ENCODE measurements around the gene MACROD2.

The MACROD2 gene

DNA sequence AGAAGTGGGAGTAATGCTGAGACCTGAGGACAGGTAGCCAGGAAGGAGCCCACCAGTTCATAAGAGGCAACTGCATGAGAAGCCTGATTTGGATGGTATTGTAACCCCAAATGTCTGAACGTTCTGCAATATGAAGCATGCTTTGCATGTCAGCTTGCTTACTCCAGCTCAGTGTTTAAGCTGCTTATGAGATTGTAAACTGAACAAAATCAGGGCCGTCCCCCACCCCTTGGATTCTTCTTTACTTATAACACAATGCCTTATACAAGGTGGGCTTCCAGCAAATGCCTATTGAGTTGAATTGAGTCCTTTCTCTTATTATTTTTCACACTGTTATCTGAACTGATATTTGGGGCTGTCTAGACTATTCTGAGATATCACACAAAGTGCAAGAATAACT is 1816.6 kb downstream of the MACROD2 start:
- DNase-seq (ENCODE audit: low spot score), result no peak

GRCh38 chr20:15812696-15813095 is 1817.4 kb downstream of the MACROD2 start:
- no peak for DNase-seq (ENCODE audit: low spot score)

GRCh38 chr20:15814360-15814759 is 1819.0 kb downstream of the MACROD2 start:
- no peak for DNase-seq (ENCODE audit: low spot score)

GRCh38 chr20:15814911-15815310 is 1819.6 kb downstream of the MACROD2 start:
- no peak for DNase-seq (ENCODE audit: low spot score)

GRCh38 chr20:15817351-15817750 is 1822.0 kb downstream of the MACROD2 start:
- DNase-seq (ENCODE audit: low spot score), result no peak

DNA sequence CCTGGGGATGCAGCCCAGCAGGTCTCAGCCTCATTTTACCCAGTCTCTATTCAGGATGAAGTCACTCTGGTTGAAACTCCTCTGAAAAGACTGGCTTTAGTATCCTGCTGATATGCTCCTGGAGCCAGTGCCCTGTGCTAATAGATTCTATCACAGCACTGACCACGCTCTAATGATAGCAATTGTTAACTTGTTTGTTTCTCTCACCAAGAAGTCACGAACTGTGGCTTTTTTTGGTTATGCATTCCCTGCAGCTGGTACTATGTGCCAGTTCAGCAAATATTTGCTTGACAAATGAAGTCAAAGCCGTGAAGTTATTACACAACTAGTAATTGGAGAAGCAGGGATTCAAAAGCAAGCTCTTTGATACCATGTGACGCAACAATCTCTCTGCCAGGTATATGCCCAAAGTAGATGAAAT is 1823.3 kb downstream of the MACROD2 start:
- no peak for DNase-seq (ENCODE audit: low spot score)

DNA sequence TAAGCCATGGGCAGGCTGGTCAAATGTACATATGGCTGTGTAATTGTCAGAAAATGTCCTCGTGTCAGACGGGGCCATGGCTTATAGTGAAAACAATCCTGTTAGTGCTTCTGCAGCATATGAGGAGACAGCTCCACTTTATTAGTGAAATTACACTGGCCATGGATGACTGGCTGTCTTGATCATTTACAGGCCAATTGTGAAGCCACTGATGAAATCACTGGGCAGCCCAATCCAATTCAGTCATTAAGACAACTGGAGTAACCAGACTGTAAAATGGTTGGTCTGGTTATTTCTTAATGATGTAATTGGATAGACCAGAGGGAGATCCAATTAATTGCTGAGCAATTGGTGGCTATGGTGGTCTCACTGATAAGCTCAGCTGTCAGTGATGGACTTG is 1828.4 kb downstream of the MACROD2 start:
- no peak for DNase-seq (ENCODE audit: low spot score)

GRCh38 chr20:15827628-15828027 is 1832.3 kb downstream of the MACROD2 start:
- DNase-seq (ENCODE audit: low spot score), result no peak

- no peak for DNase-seq (ENCODE audit: low spot score)
These were observed 1835.9 kb downstream of the MACROD2 start for GRCh38 chr20:15831201-15831600.

DNA sequence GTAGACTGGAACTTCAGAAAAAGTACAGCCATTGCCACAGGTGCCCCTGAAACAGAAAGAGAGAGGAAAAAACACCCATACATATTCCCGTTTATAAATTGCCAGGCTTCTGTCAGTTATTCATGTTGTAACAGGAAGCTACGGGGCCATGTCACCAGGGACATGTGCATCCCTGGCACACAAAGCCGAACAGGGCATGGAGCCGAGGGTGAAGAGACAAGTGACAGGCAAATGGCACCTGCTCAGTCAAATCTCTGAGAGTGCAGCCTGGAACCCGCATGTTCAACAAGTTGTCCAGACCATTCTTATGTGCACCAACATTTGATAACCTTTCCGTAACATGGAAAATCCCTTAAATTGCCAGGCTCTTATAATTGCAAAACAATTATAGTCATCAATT is 1837.2 kb downstream of the MACROD2 start:
- no peak for DNase-seq (ENCODE audit: low spot score)

- DNase-seq (ENCODE audit: low spot score), result no peak
These were observed 1839.5 kb downstream of the MACROD2 start for GRCh38 chr20:15834857-15835256.

DNA sequence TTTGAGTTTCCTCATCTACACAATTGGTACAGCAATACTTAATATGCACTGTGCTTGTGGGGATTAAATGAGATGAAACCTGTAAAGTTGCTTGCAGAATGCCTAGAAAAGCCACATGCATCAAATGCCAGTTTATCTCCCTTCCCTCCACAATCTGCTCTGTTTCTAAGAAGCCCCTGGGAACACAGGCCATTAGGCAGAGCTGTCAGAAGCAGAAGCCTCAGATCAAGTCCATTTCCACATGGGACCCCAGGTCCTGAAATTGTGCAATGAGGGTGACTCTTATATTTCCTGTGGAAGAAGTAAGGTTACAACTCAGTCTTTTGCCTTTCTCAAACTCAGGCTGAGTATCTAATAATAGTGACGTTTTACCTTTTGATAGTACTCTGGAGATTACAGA is 1840.5 kb downstream of the MACROD2 start:
- DNase-seq (ENCODE audit: low spot score), result no peak

DNA sequence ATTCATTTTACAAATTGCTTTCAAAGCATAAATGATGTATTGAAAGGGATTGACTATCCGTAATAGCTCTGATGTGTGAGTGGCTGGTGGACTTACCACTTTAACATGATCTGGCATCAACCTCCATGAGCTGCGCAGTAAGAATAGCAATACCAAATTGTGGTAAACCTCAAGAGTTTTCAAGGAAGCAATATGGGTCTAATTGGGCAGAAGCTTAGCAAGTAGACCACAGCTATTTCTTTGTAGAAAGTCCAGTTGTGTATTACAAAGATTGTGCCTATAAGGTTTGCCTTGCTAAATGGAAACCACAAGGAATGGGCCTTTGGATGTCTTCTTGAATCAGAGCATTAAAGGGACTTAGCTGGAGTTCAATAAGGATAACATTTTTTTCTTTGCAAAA is 1841.3 kb downstream of the MACROD2 start:
- DNase-seq (ENCODE audit: low spot score), result no peak

- no peak for DNase-seq (ENCODE audit: low spot score)
These were observed 1842.2 kb downstream of the MACROD2 start for GRCh38 chr20:15837563-15837962.

- DNase-seq (ENCODE audit: low spot score), result no peak
These were observed 1843.2 kb downstream of the MACROD2 start for GRCh38 chr20:15838466-15838865.

DNA sequence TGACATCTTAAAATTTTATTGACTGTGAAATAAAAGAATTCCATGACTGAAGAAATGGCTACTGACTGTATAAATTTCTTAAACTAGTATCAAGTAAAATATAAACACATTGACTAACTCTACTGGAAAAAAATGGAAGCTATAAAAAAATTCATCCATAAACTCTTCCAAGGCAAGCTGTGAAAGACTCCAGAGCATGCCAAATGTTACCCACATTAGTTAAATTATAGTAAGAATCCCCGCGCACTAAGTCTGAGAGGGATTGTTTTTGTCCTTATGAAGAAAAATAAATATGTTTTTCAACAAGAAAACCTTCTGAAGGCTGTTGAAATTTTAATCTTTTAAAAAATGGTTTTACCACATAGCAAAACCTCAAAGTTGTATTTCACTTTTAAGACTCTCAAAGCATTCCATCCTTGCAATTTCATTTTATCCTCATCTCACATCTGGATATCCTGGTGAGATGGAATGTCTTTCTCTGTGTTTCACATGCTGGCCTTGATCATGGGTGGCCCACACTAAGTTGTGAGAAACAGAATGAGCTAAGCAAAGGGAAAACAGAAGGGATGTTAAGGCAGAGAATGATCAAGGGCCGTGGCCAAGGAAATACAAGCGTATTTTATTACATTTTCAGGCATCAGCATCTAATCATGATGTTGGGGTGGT is 1845.5 kb downstream of the MACROD2 start:
- no peak for DNase-seq (ENCODE audit: low spot score)

DNA sequence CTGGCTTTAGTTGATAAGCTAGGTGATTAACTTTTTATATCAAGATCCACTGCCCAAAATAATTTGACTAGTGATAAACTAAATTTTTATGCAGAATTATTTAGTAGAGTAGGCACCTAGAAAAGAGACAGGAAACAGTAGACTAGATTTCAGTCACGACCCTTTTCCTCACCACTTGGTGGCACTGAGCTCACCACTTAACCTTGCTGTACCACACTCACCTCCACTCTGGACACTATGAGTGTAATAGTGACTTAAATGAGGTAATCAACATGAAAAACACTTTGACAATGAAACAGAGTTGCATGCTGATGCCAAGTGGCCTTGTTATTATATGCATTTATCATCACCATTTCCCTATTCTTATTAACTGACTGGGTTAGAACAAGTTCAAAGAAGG is 1847.6 kb downstream of the MACROD2 start:
- DNase-seq (ENCODE audit: low spot score), result no peak

DNA sequence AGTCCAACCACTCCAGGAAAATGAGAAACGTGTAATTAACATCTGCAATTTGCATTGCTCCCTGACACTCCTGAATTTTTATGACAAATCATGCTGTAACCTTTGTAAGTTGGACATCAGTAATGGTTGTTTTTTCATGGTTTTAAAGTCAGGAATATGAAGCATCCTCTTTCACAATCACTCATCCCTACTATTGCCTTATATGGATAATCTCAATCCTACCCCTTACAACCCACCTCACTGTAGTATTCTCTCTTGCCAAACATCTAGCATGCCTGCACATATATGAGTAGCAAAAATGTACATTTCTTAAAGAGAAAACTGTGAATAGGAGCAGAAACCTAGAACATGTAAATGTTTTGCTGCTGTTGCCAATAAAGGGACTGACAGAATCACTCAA is 1848.5 kb downstream of the MACROD2 start:
- no peak for DNase-seq (ENCODE audit: low spot score)

GRCh38 chr20:15847196-15847784 is 1852.0 kb downstream of the MACROD2 start:
- DNase-seq (ENCODE audit: low spot score), result no peak

DNA sequence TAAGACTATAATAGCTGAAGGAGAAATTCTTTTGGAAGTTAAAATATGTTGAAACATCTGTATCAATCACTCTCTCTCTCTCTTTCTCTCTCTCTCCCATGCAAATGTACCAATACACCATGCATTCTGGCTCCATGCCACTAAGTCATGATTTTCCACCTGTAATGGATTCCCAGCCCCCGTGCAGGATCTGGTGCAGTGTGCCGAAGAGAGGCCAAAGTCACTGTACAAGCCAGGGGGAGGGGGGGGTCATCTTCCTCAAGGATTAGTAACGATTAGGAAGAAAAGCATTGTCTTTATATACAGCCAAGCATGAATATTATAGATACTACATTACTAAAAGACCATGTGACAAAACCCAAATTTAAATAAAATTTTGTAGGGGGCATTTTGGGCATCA is 1852.8 kb downstream of the MACROD2 start:
- DNase-seq (ENCODE audit: low spot score), result no peak

- DNase-seq (ENCODE audit: low spot score), result no peak
These were observed 1853.8 kb downstream of the MACROD2 start for GRCh38 chr20:15848995-15849610.

DNA sequence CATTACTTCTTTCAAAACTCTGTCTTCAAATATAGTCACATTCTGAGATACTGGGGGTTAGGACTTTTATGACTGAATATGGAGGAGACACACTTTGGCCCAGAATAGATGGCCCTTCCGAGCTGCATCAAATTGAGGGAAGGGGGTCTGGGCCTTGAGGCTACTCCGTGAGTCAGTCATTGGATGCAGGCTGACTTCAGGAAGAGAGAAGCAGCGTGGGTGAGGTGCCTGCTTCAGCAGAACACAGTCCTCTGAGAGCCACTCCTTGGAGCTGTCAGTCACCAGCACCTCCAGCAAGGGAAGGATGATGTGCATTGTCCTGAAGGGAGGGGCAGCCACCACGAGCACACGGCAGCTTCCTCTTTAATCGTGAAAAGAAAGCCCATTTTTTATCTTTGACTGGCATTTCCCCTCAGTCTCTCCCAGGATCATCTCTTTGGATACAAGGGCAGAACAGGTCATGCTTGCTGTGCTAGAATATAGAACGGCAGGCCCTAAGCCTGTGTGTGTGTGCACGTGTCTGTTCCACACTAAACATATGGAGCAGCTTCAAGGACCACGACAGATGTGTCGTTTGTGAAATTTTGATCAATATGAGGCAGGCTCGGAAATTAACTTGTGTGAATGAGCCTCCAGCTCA is 1856.4 kb downstream of the MACROD2 start:
- no peak for DNase-seq (ENCODE audit: low spot score)

DNA sequence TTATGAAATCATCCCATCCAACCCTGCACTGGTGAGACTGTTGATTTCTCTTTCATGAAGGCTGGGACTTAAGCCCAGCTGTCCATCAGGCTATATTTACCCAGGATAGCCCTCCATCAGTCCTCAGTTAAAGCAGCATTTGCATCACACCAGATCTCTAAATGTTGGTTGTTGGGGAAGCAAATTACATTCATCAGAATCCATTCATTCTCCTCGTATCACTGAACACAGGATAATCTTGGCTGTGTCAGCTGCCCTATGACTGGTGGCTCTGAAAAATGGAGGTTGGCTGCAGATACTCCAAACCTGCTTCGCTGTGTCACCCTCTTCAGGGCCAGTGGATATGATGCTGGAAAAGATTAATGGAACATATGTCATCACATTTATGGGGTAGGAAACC is 1859.6 kb downstream of the MACROD2 start:
- DNase-seq (ENCODE audit: low spot score), result no peak
